Thymus (tissue), 11 donors: ENCODE measurements around the gene INO80B. TPM values are rescaled to one million over a fixed set of nuclear protein-coding genes. Genes with fewer than 3 reads are reported as not detected.
"Not testable (repeated sequence)": the region's sequence is repeated elsewhere in the genome, so short reads cannot be mapped to it uniquely, and the experiment has no call there.

Experiments
- DNase-seq, 9 donors: peaks; one replicate each; pipeline ENCODE4 v3.0.0-alpha.2; 2013; ENCODE audit warnings: low spot score in 9 of 9, low read depth in 6 of 9, missing footprints in 1 of 9
- H3K27ac ChIP-seq, 2 donors: one replicate each; pipeline ENCODE4 v1.5.1; 2013; ENCODE audit warnings: control low read depth in 1 of 2, low read depth in 1 of 2, low read length in 1 of 2, mild to moderate bottlenecking in 1 of 2, moderate library complexity in 1 of 2
- H3K27me3 ChIP-seq, 2 donors: one replicate each; pipeline ENCODE4 v1.5.1; 2013; ENCODE audit warnings: low read length in 1 of 2; ENCODE audit not compliant: control insufficient read depth in 2 of 2, insufficient read depth in 1 of 2
- H3K36me3 ChIP-seq, 2 donors: one replicate each; pipeline ENCODE4 v1.5.1; 2013; ENCODE audit warnings: low read length in 1 of 2, mild to moderate bottlenecking in 1 of 2, moderate library complexity in 1 of 2; ENCODE audit not compliant: control insufficient read depth in 2 of 2, insufficient read depth in 2 of 2
- H3K4me1 ChIP-seq, 2 donors: one replicate each; pipeline ENCODE4 v1.5.1; 2013; ENCODE audit warnings: low read length in 2 of 2; ENCODE audit not compliant: control insufficient read depth in 2 of 2, insufficient read depth in 2 of 2
- H3K4me3 ChIP-seq, 2 donors: one replicate each; pipeline ENCODE4 v1.5.1; 2013; ENCODE audit warnings: low read length in 2 of 2, control low read depth in 1 of 2, mild to moderate bottlenecking in 1 of 2
- H3K9me3 ChIP-seq, 2 donors: one replicate each; pipeline ENCODE4 v1.5.1; 2013; ENCODE audit warnings: low read length in 1 of 2, mild to moderate bottlenecking in 1 of 2; ENCODE audit not compliant: control insufficient read depth in 2 of 2, insufficient read depth in 1 of 2
- WGBS: extraction: QIAGEN DNeasy Blood & Tissue Kit; methylation state at CpG from one replicate; pipeline ENCODE4 v1.1.7; 2013; 5-methylcytosine and 5-hydroxymethylcytosine counted together
- polyA plus RNA-seq: library from polyadenylated mRNA; stranded (reverse); fragments of 200-250 nt; gene quantifications from one replicate; pipeline ENCODE4 v1.2.3, GENCODE V29; 2013
- total RNA-seq: library from RNA; stranded (reverse); fragments of 120-200 nt; gene quantifications from one replicate; pipeline ENCODE4 v1.2.4, GENCODE V29; 2013
- donor health status: healthy.

INO80B gene
- total and polyA plus RNA-seq, 2 donors: 27.0 to 53.0 TPM

DNA sequence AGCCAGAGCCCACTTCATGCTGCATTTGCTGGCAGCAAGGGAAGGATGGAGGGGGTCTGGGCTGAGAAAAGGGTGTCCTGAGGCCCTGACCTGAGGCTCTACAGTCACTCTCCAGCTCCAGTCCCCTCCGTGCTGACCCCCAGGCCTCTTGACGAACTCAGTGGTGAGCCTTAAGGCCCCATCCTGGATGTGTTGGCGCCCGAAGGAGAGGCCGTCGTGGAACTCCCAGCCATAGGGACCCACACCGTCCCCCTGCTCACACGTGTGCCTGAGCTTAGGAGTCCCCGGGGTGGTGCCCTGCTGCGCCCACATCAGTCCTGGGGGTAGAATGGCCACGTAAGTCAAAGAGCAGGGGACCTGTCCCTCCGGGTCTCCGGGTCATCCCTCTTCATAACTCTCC is 9.5 kb downstream of the INO80B start:
- WGBS: 16% methylated on average over 13 of the region's 13 CpGs
- peaks cover 6 to 15% of the 10 kb centered on the region in 2 donors for H3K4me1 ChIP-seq

GRCh38 chr2:74470742-74471141 is 15.9 kb downstream of the INO80B start:
- Histone ChIP-seq H3K36me3 (peaks cover 16 to 30% of the 10 kb centered on the region in 2 donors), H3K4me1 (peaks cover 11 to 25% of the 10 kb centered on the region in 2 donors)
- not testable (repeated sequence) for DNase-seq, H3K9me3 ChIP-seq, H3K27ac ChIP-seq, H3K4me3 ChIP-seq, H3K27me3 ChIP-seq
- 97% methylated on average over 12 of the region's 12 CpGs for WGBS

More for the DNA sequence above, 9.5 kb downstream of the INO80B start:
- no peaks in the 10 kb centered on the region for H3K27me3 ChIP-seq
- peak overlapping the region; percentile 61 to 77 for H3K4me3 ChIP-seq
- H3K9me3 ChIP-seq: no peaks in the 10 kb centered on the region
- DNase-seq: no peak
- no peak overlapping the region for H3K27ac ChIP-seq
- H3K36me3 ChIP-seq: peaks cover 23 to 25% of the 10 kb centered on the region in 2 donors

- peaks cover 22 to 33% of the 10 kb centered on the region in 2 donors for H3K36me3 ChIP-seq
- 73% methylated on average over 16 of the region's 16 CpGs for WGBS
- DNase-seq: no peak
These were observed 16.6 kb downstream of the INO80B start for GRCh38 chr2:74471332-74472065.

GRCh38 chr2:74472086-74472944 is 17.4 kb downstream of the INO80B start, which contains the start of gene MRPL53:
Gene MRPL53 (minus strand): TSS chr2:74472680. CDS start chr2:74472660, 20 bp downstream.
- Histone ChIP-seq H3K4me1 (peaks cover 11 to 22% of the 10 kb centered on the region in 2 donors), H3K27ac (peak within 1 kb of the TSS; percentile 95 to 98), H3K27me3 (no peaks in the 10 kb centered on the region), H3K36me3 (peaks cover 22 to 35% of the 10 kb centered on the region in 2 donors), H3K4me3 (peak within 1 kb of the TSS; percentile 61 to 68), H3K9me3 (peaks cover 0 to 2% of the 10 kb centered on the region in 2 donors)
- peak; percentile 89 to 98 (median 95) for DNase-seq
- under 1% methylated on average over 66 of the region's 66 CpGs for WGBS

More at GRCh38 chr2:74471332-74472065, 16.6 kb downstream of the INO80B start:
- Histone ChIP-seq H3K27me3 (no peaks in the 10 kb centered on the region), H3K4me3 (peak overlapping the region; percentile 61 to 68), H3K27ac (peak overlapping the region; percentile 95 to 98), H3K9me3 (peaks cover 0 to 2% of the 10 kb centered on the region in 2 donors), H3K4me1 (peaks cover 11 to 22% of the 10 kb centered on the region in 2 donors)

DNA sequence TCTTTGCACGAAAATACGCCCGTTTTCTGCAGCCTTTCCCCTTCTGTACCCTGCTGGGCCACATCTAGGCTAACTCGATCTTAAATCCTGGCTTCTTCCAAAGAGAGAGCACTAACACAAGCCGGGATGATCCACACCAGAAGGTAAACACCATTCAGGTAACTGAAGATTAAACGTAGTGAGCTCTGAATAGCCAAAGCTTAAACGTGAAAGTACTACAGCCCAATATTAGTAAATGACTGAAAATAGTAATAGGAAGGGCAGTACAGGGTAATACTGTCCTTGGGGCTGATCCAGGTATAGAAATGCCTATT is 18.0 kb downstream of the INO80B start:
- Histone ChIP-seq H3K4me1 (peaks cover 11 to 22% of the 10 kb centered on the region in 2 donors), H3K9me3 (peaks cover 0 to 2% of the 10 kb centered on the region in 2 donors), H3K4me3 (peak overlapping the region; percentile 61 to 68), H3K27me3 (no peaks in the 10 kb centered on the region), H3K27ac (peak overlapping the region; percentile 95 to 98), H3K36me3 (peaks cover 22 to 39% of the 10 kb centered on the region in 2 donors)
- no peak for DNase-seq
- WGBS: 12% methylated on average over 7 of the region's 7 CpGs

DNA sequence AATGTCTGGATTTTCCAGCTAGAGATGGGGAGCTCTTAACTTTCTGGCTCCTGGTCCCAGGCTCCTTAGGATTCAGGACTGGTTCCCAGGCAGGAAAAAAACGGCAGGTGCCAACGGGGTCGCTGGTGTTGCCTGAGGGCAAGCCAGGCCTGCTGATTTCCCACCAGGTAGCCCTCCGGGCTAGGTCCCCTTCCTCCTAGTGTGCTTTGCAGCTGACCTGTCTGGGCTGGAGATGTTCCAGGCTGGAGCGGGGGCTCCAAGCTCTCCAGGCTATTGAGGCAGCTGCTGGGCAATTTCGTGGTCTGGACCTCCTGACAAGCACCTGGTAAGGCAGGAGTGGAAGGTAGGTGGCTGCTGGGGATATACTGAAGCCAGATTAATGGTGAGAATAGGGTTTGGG is 19.6 kb downstream of the INO80B start:
- Histone ChIP-seq H3K4me1 (peaks cover 11 to 22% of the 10 kb centered on the region in 2 donors), H3K27ac (no peak overlapping the region), H3K36me3 (peaks cover 22 to 42% of the 10 kb centered on the region in 2 donors), H3K27me3 (no peaks in the 10 kb centered on the region), H3K4me3 (no peak overlapping the region), H3K9me3 (peaks cover 0 to 2% of the 10 kb centered on the region in 2 donors)
- no peak for DNase-seq
- WGBS: 99% methylated on average over 6 of the region's 6 CpGs

DNA sequence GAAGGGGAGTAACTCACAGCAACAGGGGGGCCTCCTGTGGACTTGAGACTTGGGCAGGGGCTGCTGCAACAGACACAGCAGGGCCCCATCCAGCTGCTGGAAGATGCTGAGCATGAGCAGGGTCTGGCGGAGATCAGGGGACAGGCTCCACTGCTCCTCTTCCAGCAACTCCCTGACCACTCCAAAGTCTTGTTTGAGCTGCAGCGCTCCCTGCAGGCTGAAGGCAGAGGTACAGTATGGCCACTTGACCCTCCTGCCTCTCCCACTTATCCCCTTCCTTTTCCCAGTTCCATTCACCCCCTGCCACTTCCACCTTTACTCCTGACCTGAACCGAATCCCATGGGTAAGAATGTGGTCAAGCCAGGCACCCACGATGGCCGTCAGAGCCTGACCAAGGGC is 20.0 kb downstream of the INO80B start:
- no peak for DNase-seq
- 96% methylated on average over 5 of the region's 5 CpGs for WGBS
- peaks cover 22 to 43% of the 10 kb centered on the region in 2 donors for H3K36me3 ChIP-seq

GRCh38 chr2:74481431-74481830 is 26.5 kb downstream of the INO80B start:
- H3K9me3 ChIP-seq: no peaks in the 10 kb centered on the region
- peak overlapping the region; percentile 96 to 98 for H3K4me3 ChIP-seq
- 88% methylated on average over 3 of the region's 3 CpGs for WGBS
- DNase-seq: no peak
- peaks cover 19 to 28% of the 10 kb centered on the region in 2 donors for H3K4me1 ChIP-seq
- H3K27me3 ChIP-seq: no peaks in the 10 kb centered on the region
- H3K27ac ChIP-seq: no peak overlapping the region
- H3K36me3 ChIP-seq: peaks cover 15 to 29% of the 10 kb centered on the region in 2 donors

More for the DNA sequence above, 20.0 kb downstream of the INO80B start:
- Histone ChIP-seq H3K9me3 (peaks cover 0 to 2% of the 10 kb centered on the region in 2 donors), H3K27ac (no peak overlapping the region), H3K4me3 (no peak overlapping the region), H3K4me1 (peaks cover 11 to 22% of the 10 kb centered on the region in 2 donors), H3K27me3 (no peaks in the 10 kb centered on the region)
